Liver (tissue), 9 donors: Measurements from ENCODE around the gene PHC2. TPM values are rescaled to one million over a fixed set of nuclear protein-coding genes. Genes with fewer than 3 reads are reported as not detected.

Experiments used
- DNase-seq: peaks from one replicate; pipeline ENCODE4 v3.0.0-alpha.2; 2017; ENCODE audit warnings: low spot score
- H3K27ac ChIP-seq, 2 donors: one replicate each; pipeline ENCODE4 v1.7.0; 2013; ENCODE audit warnings: inconsistent platforms in 2 of 2, low read length in 2 of 2, control low read depth in 1 of 2, low read depth in 1 of 2, mild to moderate bottlenecking in 1 of 2
- H3K27me3 ChIP-seq, 4 donors: one replicate each; pipeline versions ENCODE4 v1.6.1 to v1.7.0; 2013; ENCODE audit warnings: low read length in 3 of 4, inconsistent platforms in 1 of 4, mild to moderate bottlenecking in 1 of 4, moderate library complexity in 1 of 4; ENCODE audit not compliant: control insufficient read depth in 4 of 4, insufficient read depth in 4 of 4
- H3K36me3 ChIP-seq, 4 donors: one replicate each; pipeline versions ENCODE4 v1.6.1 to v1.7.0; 2013; ENCODE audit warnings: low read length in 3 of 4, mild to moderate bottlenecking in 3 of 4, low read depth in 1 of 4, moderate library complexity in 1 of 4; ENCODE audit not compliant: control insufficient read depth in 4 of 4, insufficient read depth in 3 of 4
- H3K4me1 ChIP-seq, 4 donors: one replicate each; pipeline versions ENCODE4 v1.6.1 to v1.7.0; 2013; ENCODE audit warnings: low read length in 3 of 4, mild to moderate bottlenecking in 3 of 4, moderate library complexity in 1 of 4; ENCODE audit not compliant: control insufficient read depth in 4 of 4, insufficient read depth in 4 of 4
- H3K4me3 ChIP-seq, 3 donors: one replicate each; pipeline versions ENCODE4 v1.6.1 to v1.7.0; 2013; ENCODE audit warnings: low read length in 3 of 3, control low read depth in 1 of 3, low read depth in 1 of 3, mild to moderate bottlenecking in 1 of 3
- H3K9ac ChIP-seq, 2 donors: one replicate each; pipeline ENCODE4 v1.7.0; 2013; ENCODE audit warnings: low read length in 2 of 2, mild to moderate bottlenecking in 2 of 2, moderate library complexity in 2 of 2, control low read depth in 1 of 2, low read depth in 1 of 2
- H3K9me3 ChIP-seq, 4 donors: one replicate each; pipeline versions ENCODE4 v1.6.1 to v1.7.0; 2013; ENCODE audit warnings: low read length in 3 of 4; ENCODE audit not compliant: control insufficient read depth in 4 of 4
- EGR1 ChIP-seq, 2 donors: IDR thresholded peaks; 2 replicates each; pipeline ENCODE4 v1.6.1; 2016 to 2018; ENCODE audit warnings: antibody characterized with exemption in 2 of 2, low read depth in 2 of 2
- FOXA1 ChIP-seq: IDR thresholded peaks from 2 replicates; pipeline ENCODE4 v1.6.1; 2016; ENCODE audit warnings: antibody characterized with exemption
- FOXA2 ChIP-seq: IDR thresholded peaks from 2 replicates; pipeline ENCODE4 v1.6.1; 2016; ENCODE audit warnings: antibody characterized with exemption
- HNF4A ChIP-seq, 2 donors: conservative IDR thresholded peaks; 2 replicates each; pipeline ENCODE4 v1.6.1; 2016; ENCODE audit warnings: antibody characterized with exemption in 2 of 2, mild to moderate bottlenecking in 2 of 2
- HNF4G ChIP-seq: IDR thresholded peaks from 2 replicates; pipeline ENCODE4 v1.6.1; 2016; ENCODE audit warnings: antibody characterized with exemption
- NR2F2 ChIP-seq: IDR thresholded peaks from 2 replicates; pipeline ENCODE4 v1.6.1; 2016; ENCODE audit warnings: antibody characterized with exemption
- RAD21 ChIP-seq, 2 donors: IDR thresholded peaks; 2 replicates each; pipeline ENCODE4 v1.6.1; 2016; ENCODE audit warnings: antibody characterized with exemption in 2 of 2, mild to moderate bottlenecking in 2 of 2
- RXRA ChIP-seq, 2 donors: IDR thresholded peaks; 2 replicates each; pipeline ENCODE4 v1.6.1; 2017 to 2018; ENCODE audit warnings: antibody characterized with exemption in 2 of 2, mild to moderate bottlenecking in 1 of 2
- SP1 ChIP-seq: IDR thresholded peaks from 2 replicates; pipeline ENCODE4 v1.6.1; 2018; ENCODE audit warnings: antibody characterized with exemption, mild to moderate bottlenecking
- YY1 ChIP-seq: IDR thresholded peaks from 2 replicates; pipeline ENCODE4 v1.6.1; 2016; ENCODE audit warnings: antibody characterized with exemption, mild to moderate bottlenecking
- WGBS: extraction: QIAGEN DNeasy Blood & Tissue Kit; methylation state at CpG from one replicate; pipeline ENCODE4 v1.1.7; 2013; 5-methylcytosine and 5-hydroxymethylcytosine counted together
- polyA plus RNA-seq, 2 donors: library from polyadenylated mRNA; stranded (reverse) in 1 of 2; unstranded in 1 of 2; fragments of 200-250 nt in 1 of 2; fragments of >200 nt in 1 of 2; fragmentation: Nextera tagmentation in 1 of 2; extraction: Ambion mirVana in 1 of 2; gene quantifications; one replicate each; pipeline versions ENCODE4 v1.2.1 to v1.2.3, GENCODE V29; 2013 to 2015
- total RNA-seq, 2 donors: library from RNA; depleted of rRNA; stranded (reverse); fragments of >200 nt; gene quantifications; one replicate each; pipeline ENCODE4 v1.2.3, GENCODE V29; 2014
- TF ChIP-seq, protein P1 (sequence below): IDR thresholded peaks from 2 replicates; pipeline ENCODE4 v1.6.1; 2016; ENCODE audit warnings: antibody characterized with exemption
- TF ChIP-seq, protein P2 (sequence below): IDR thresholded peaks from 2 replicates; pipeline ENCODE4 v1.6.1; 2016; ENCODE audit warnings: antibody characterized with exemption, mild to moderate bottlenecking
- TF ChIP-seq, protein P3 (sequence below): IDR thresholded peaks from 2 replicates; pipeline ENCODE4 v1.6.1; 2016; ENCODE audit warnings: antibody characterized with exemption
- TF ChIP-seq, protein P4 (sequence below): fragments of 150-350 bp; IDR thresholded peaks from 2 replicates; pipeline ENCODE4 v1.5.1; 2017; ENCODE audit warnings: improper control_type of control experiment, low read depth, low read length; ENCODE audit not compliant: missing input control
- donor health status: healthy.
- donor health status: healthy.
- donor health status: healthy.
- donor health status: healthy.
- donor health status: healthy.

The PHC2 gene
- total and polyA plus RNA-seq, 4 donors: 19.1 to 67.8 (median 44.7) TPM

DNA sequence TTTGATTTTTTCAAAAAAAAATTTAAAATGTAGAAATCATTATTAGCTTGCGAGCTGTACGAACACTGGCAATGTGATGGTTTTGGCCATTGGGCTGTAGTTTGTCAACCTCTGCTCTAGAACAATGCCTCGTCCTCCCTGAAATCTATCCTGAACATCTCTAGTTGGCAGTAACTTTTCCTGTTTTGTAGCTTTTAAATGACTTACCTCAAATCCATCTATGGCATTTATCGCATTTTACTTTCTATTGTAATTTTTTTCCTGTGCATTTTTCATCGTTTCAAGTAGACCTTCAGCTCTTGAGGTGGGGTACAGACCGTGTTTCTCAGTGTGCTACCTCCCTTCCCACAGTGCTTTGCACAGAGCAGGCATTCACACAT is 79.6 kb downstream of the PHC2 start:
- Histone ChIP-seq H3K4me1 (peaks cover 0 to 26% (median 13%) of the 10 kb centered on the region in 4 donors), H3K9ac (no peak overlapping the region), H3K27me3 (no peaks in the 10 kb centered on the region), H3K27ac (no peak overlapping the region), H3K36me3 (peaks cover 0 to 2% (median 0%) of the 10 kb centered on the region in 4 donors), H3K9me3 (no peaks in the 10 kb centered on the region), H3K4me3 (no peak overlapping the region)
- WGBS: 98% methylated on average over 6 of the region's 6 CpGs
- TF ChIP-seq, protein P1, sequence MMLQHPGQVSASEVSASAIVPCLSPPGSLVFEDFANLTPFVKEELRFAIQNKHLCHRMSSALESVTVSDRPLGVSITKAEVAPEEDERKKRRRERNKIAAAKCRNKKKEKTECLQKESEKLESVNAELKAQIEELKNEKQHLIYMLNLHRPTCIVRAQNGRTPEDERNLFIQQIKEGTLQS: no peak
- TF ChIP-seq EGR1 (IDR thresholded peaks at IDR 0.05; ENCODE audit: low read depth in 2 of 2): no peak
- DNase-seq: no peak

DNA sequence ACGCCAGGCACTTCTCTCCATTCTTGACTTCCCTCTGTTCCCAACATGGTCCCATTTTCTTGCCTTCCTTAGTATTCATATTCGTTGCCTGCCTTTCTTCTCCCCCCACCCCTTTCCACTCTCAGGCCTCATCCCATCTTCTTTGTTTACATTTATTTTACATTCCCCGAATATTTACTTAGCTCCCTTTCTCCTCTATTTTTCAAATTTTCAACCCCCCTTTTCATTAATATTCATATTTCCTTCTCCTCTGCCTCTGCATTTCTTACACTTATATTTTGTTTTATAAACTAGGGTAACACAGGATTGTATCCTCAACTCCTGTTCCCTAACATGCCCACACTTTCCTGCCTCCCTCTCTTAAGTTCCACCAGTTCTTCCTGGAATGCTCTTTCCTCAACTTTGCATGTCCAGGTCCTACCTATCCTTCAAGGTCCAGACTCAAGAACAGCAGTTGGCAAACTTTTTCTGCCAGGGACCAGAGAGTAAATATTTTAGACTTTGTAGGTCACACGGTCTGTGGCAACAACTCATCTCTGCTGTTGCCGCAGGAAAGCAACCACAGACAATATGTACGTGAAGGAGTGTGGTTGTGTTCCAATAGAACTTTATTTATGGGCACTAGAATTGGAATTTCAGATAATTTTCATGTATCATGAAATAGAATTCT is 80.1 kb downstream of the PHC2 start:
- peak overlapping the region; percentile 73 to 94 (median 76) for H3K4me3 ChIP-seq
- TF ChIP-seq FOXA1 (no peak), HNF4A (conservative IDR thresholded peaks at IDR 0.05) (no peak), HNF4G (no peak), RXRA (IDR thresholded peaks at IDR 0.05) (no peak), SP1 (no peak), NR2F2 (no peak)
- TF ChIP-seq, protein P1: no peak
- TF ChIP-seq, protein P2, sequence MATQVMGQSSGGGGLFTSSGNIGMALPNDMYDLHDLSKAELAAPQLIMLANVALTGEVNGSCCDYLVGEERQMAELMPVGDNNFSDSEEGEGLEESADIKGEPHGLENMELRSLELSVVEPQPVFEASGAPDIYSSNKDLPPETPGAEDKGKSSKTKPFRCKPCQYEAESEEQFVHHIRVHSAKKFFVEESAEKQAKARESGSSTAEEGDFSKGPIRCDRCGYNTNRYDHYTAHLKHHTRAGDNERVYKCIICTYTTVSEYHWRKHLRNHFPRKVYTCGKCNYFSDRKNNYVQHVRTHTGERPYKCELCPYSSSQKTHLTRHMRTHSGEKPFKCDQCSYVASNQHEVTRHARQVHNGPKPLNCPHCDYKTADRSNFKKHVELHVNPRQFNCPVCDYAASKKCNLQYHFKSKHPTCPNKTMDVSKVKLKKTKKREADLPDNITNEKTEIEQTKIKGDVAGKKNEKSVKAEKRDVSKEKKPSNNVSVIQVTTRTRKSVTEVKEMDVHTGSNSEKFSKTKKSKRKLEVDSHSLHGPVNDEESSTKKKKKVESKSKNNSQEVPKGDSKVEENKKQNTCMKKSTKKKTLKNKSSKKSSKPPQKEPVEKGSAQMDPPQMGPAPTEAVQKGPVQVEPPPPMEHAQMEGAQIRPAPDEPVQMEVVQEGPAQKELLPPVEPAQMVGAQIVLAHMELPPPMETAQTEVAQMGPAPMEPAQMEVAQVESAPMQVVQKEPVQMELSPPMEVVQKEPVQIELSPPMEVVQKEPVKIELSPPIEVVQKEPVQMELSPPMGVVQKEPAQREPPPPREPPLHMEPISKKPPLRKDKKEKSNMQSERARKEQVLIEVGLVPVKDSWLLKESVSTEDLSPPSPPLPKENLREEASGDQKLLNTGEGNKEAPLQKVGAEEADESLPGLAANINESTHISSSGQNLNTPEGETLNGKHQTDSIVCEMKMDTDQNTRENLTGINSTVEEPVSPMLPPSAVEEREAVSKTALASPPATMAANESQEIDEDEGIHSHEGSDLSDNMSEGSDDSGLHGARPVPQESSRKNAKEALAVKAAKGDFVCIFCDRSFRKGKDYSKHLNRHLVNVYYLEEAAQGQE: no peak
- no peak for DNase-seq
- H3K36me3 ChIP-seq: peaks cover 0 to 2% (median 0%) of the 10 kb centered on the region in 4 donors
- WGBS: 45% methylated on average over 6 of the region's 6 CpGs
- H3K4me1 ChIP-seq: peaks cover 0 to 31% (median 14%) of the 10 kb centered on the region in 4 donors
- H3K27ac ChIP-seq: peak overlapping the region; percentile 84 to 93
- no peaks in the 10 kb centered on the region for H3K9me3 ChIP-seq
- no peaks in the 10 kb centered on the region for H3K27me3 ChIP-seq
- H3K9ac ChIP-seq: no peak overlapping the region

DNA sequence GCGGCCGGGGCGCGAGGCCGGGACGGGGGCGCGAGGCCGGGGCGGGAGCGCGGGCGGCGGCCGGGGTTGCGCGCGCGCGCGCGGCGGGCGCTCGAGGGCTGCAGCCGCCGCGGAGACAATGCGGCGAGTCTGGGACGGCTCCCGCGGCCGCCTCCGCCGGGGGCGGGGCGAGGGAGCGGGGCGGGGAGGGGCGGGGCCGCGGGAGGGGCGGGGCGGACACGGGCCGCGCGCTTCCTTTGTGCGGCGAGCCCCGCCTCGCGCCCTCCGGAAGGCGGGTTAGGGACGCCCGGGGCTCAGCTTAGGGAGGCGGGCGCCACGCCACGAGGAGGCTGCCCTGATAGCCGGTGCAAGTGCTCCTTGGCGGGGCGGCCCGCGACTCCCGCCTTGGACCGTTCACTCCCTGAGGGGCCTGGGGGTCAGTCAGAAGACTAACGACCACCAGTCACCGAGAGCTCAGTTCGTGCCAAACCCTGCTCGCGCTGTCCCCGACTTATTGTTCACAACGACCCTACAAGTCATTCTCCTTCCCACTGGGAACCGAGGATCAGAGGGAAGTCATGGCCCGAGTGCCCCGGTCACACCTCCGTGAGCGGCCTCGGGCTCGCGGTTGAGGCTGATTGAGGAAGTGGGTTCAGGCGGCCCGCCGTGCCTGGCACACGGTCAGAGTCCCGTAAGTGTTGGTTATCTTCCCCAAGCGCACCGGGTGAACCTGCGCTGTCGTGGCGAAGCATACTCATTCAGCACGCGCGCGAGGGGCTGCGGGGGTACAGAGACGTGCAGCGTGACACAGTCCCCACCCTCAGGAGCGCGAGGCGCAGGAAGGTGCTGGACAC is 80.9 kb downstream of the PHC2 start:
- peak; percentile 64 for TF ChIP-seq NR2F2
- peak; percentile 40 for TF ChIP-seq YY1
- TF ChIP-seq, protein P3, sequence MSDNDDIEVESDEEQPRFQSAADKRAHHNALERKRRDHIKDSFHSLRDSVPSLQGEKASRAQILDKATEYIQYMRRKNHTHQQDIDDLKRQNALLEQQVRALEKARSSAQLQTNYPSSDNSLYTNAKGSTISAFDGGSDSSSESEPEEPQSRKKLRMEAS: peak; percentile 51
- peak in 1 of 2 donors; percentile 8 for TF ChIP-seq RAD21 (IDR thresholded peaks at IDR 0.05)
- TF ChIP-seq FOXA2: no peak
- TF ChIP-seq, protein P4, sequence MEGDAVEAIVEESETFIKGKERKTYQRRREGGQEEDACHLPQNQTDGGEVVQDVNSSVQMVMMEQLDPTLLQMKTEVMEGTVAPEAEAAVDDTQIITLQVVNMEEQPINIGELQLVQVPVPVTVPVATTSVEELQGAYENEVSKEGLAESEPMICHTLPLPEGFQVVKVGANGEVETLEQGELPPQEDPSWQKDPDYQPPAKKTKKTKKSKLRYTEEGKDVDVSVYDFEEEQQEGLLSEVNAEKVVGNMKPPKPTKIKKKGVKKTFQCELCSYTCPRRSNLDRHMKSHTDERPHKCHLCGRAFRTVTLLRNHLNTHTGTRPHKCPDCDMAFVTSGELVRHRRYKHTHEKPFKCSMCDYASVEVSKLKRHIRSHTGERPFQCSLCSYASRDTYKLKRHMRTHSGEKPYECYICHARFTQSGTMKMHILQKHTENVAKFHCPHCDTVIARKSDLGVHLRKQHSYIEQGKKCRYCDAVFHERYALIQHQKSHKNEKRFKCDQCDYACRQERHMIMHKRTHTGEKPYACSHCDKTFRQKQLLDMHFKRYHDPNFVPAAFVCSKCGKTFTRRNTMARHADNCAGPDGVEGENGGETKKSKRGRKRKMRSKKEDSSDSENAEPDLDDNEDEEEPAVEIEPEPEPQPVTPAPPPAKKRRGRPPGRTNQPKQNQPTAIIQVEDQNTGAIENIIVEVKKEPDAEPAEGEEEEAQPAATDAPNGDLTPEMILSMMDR: no peak
- TF ChIP-seq SP1: peak; percentile 28
- Histone ChIP-seq H3K9me3 (no peaks in the 10 kb centered on the region), H3K4me1 (peaks cover 0 to 39% (median 20%) of the 10 kb centered on the region in 4 donors), H3K27me3 (no peaks in the 10 kb centered on the region), H3K27ac (peak overlapping the region; percentile 84 to 97), H3K4me3 (peak overlapping the region; percentile 73 to 94 (median 76)), H3K36me3 (peaks cover 0 to 2% (median 0%) of the 10 kb centered on the region in 4 donors), H3K9ac (peak overlapping the region in 1 of 2 donors; percentile 97)
- under 1% methylated on average over 104 of the region's 104 CpGs for WGBS
- DNase-seq: peak; percentile 88
